GM13976 (cell line): ENCODE results near the gene MBTPS1.

Experiments used
- DNase-seq: peaks from one replicate; pipeline ENCODE4 v3.0.0; 2012; ENCODE audit warnings: low spot score
- in situ Hi-C: fragments of 300-500 bp; cut with MboI; formaldehyde crosslinking; loops from one replicate; pipeline ENCODE4 v1.12.0; 2022; ENCODE audit warnings: low sequenced_read_pairs, mixed read lengths, inconsistent platforms; ENCODE audit not compliant: unreplicated experiment
- TF ChIP-seq, protein P1 (sequence below): IDR thresholded peaks from 2 replicates; pipeline ENCODE4 v1.5.1; 2012; ENCODE audit warnings: borderline replicate concordance, mild to moderate bottlenecking; ENCODE audit not compliant: insufficient read depth; ENCODE audit errors: extremely low read depth, missing control alignments, control extremely low read depth

The MBTPS1 gene

DNA sequence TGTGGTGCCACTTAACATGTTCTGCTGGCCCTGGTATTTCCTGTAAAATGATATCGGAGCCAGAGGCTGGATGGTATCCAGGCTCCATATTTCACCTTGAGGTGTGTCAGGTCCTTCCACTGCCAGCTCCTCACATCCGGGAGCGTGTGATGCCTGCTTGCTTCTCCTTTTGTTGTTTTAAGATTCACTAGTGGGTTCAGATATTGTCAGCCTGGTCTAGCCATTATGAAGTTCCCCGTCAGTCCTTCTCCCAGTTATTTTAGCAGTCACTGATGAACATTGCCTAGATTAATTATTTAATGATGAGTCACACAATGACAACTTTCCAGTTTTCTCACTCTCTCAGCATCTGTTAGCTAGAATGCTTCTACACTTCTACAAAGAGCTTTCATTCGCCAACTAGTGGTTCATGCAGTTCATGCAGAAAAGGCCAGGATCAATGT, 39.6 kb upstream of the MBTPS1 start:
- DNase-seq: no peak
- in situ Hi-C loops: no loop called here
- TF ChIP-seq, protein P1, sequence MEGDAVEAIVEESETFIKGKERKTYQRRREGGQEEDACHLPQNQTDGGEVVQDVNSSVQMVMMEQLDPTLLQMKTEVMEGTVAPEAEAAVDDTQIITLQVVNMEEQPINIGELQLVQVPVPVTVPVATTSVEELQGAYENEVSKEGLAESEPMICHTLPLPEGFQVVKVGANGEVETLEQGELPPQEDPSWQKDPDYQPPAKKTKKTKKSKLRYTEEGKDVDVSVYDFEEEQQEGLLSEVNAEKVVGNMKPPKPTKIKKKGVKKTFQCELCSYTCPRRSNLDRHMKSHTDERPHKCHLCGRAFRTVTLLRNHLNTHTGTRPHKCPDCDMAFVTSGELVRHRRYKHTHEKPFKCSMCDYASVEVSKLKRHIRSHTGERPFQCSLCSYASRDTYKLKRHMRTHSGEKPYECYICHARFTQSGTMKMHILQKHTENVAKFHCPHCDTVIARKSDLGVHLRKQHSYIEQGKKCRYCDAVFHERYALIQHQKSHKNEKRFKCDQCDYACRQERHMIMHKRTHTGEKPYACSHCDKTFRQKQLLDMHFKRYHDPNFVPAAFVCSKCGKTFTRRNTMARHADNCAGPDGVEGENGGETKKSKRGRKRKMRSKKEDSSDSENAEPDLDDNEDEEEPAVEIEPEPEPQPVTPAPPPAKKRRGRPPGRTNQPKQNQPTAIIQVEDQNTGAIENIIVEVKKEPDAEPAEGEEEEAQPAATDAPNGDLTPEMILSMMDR: no peak

DNA sequence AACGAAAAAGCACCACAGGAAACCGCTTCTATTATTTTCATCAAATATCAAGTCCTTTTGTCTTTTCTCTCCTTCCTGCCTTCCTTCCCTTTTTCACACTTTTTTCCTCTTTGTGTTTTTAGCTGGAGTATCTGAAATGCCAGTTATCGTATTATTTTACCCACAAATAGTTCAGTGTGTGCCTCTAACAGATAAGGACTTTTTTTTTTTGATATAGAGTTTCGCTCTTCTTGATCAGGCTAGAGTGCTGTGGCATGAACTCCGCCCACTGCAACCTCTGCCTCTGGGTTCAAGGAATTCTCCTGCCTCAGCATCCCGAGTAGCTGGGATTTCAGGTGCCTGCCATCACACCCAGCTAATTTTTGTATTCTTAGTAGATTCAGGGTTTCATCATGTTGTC, 39.0 kb upstream of the MBTPS1 start:
- DNase-seq: no peak
- in situ Hi-C loops: no loop called here
- TF ChIP-seq, protein P1: no peak

DNA sequence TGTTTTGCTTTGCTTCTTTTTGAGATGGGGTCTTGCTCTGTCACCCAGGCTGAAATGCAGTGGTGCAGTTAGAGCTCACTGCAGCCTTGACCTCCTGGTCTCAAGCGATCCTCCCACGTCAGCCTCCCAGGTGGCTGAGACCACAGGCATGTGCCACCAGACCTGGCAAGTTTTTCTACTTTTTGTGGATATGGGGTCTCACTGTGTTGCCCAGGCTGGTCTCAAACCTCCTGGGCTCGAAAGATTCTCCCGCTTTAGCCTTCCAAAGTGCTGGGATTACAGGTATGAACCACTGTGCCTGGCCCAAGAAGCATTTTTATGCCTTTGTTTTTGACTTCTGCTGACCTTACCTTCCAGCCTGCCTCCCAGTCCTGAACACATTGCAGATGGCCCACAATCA, 38.5 kb upstream of the MBTPS1 start:
- DNase-seq: no peak
- TF ChIP-seq, protein P1: no peak
- in situ Hi-C loops: no loop called here

DNA sequence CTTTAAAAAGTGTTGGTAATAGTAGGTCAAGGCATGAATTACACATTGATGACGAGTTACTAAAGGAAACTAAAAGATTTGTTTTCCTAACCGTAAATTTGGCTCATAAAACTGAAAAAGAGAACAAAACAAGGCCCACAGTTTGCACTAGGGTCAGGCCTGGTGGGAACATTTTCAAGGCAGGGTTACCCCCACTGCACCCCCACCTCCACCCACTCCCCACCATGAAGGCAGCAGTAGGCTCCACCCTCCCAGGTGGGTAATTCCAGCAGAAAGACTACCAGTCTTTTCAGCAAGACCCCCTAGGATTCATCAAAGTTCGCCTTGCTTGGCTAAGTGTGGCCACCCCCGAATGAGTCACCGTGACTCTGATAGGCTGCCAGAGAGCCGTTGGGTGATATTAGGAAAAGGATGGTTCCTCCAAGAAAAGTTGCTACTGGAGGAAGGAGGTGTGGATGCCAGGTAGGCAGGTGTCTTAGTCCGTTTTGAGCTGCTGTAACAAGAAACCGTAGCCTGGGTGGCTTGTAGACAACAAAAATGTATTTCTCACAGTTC, 37.0 kb upstream of the MBTPS1 start:
- in situ Hi-C loops: no loop called here

DNA sequence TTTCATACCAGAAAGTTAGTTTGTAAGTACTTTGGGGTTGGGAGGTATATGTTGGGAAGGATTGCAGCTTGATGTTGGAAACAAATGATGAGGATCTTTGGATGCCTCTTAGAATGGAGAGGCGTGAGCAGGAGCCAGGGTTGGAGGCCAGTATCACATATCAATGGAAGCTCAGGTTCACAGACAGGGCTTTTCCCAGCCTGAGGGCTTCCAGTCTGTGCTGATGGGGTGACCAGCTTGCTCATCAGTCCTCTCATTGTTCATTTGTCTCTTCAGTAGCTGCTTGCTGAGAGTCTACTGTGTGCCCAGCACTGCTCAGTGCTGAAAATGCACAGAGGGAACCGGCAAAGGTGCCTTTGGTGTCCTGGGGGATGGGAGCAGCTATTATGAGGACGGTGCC, 34.2 kb upstream of the MBTPS1 start:
- in situ Hi-C loops: no loop called here
- TF ChIP-seq, protein P1: no peak
- DNase-seq: no peak

More for the DNA sequence above, 37.0 kb upstream of the MBTPS1 start:
- no peak for DNase-seq
- TF ChIP-seq, protein P1: no peak

DNA sequence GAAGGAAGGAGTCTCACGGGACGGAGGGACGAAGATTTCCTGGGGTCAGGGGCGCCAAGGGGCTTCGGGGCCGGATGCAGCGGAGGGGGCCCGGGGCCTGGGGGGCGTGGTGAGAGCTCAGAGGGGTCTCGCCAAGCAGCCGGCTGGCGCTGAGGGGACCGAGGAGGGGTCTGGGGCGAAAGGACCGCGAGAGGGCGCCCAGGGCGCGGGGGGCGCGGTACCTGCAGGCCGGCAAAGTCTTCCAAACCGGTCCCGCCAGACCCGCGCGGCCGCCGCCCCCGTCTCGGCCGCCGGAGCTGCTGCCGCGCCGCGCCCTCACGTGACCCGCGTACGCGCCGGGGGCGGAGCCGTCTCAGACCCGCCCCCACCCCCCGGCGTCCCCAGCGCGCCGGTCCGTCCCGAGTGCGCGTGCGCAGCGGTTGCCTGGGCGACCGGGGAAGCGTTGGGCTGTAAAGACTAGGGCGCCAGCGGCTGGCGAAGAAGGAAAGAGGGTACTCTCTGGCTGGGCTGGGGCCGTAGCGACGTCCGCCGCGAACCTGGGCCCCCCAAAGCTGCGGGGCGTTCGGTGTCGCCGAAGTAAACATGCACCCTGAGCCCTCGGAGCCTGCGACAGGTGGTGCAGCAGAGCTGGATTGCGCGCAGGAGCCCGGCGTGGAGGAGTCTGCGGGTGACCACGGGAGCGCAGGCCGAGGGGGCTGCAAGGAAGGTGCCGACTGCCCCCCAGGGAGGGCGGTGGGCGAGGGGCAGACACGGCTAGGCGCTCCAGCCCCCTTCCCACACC, 28.3 kb upstream of the MBTPS1 start, which contains the start of the genes DNAAF1 and HSDL1:
TSS of gene DNAAF1 (plus strand) at position 450 of the 781 bp plus-strand sequence. CDS start at position 583, 133 bp downstream.
TSS of gene HSDL1 (minus strand) at position 319 of the 781 bp plus-strand sequence. CDS start 13,856 bp downstream, outside the sequence.
- in situ Hi-C loops: no loop called here
- DNase-seq: peak; percentile 99
- TF ChIP-seq, protein P1: no peak
